ENCODE measurements around the gene SYNDIG1. TPM values are rescaled to one million over a fixed set of nuclear protein-coding genes. Genes with fewer than 3 reads are reported as not detected.

SYNDIG1 gene
- total RNA-seq, 1 experiment from 2014 or later: not detected

DNA sequence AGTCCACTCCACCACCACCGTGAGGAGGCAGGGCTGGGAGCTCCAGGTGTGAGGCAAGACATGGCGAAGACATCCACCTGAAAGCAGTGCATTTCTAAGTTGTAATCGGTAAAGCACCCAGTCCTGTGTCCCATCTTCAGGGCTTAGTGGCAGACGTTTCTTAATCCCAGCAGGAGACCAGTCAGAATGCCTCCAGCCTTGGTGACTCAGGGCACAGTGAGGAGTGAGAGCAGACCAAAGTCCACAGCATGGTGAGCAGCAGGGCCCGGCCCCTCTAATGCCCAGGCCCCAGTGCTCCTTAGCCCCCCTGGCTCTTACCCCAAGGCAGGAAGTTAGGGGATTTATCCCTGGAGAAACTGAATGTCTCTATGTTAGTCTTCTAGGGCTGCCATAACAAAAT lies 183.9 kb downstream of the SYNDIG1 start:
- Mint-ChIP-seq H3K27me3 (ENCODE audit: insufficient read depth, unreplicated experiment) (peaks cover 15% of the 10 kb centered on the region), H3K27ac (ENCODE audit: unreplicated experiment) (no peak overlapping the region), H3K4me3 (ENCODE audit: unreplicated experiment) (no peak overlapping the region), H3K36me3 (ENCODE audit: insufficient read depth, unreplicated experiment) (no peaks in the 10 kb centered on the region), H3K9me3 (ENCODE audit: unreplicated experiment) (no peaks in the 10 kb centered on the region), H3K4me1 (ENCODE audit: low read depth, unreplicated experiment) (no peaks in the 10 kb centered on the region)
- DNase-seq: no peak
- H3K27me3 ChIP-seq (replicated peaks; ENCODE audit: control insufficient read depth, insufficient read depth, low read length): no peaks in the 10 kb centered on the region
- ChIA-PET CTCF (no interaction called here), POLR2A (no interaction called here)
- H3K9me3 ChIP-seq: no peaks in the 10 kb centered on the region
- no peak overlapping the region for H3K4me3 ChIP-seq (ENCODE audit: low read depth, low read length)
- H3K36me3 ChIP-seq (ENCODE audit: control insufficient read depth, insufficient read depth, low read length): no peaks in the 10 kb centered on the region
- H3K4me1 ChIP-seq: no peaks in the 10 kb centered on the region
- BruUV-seq (replicated peaks): no TSS peak
- TF ChIP-seq, protein P1, sequence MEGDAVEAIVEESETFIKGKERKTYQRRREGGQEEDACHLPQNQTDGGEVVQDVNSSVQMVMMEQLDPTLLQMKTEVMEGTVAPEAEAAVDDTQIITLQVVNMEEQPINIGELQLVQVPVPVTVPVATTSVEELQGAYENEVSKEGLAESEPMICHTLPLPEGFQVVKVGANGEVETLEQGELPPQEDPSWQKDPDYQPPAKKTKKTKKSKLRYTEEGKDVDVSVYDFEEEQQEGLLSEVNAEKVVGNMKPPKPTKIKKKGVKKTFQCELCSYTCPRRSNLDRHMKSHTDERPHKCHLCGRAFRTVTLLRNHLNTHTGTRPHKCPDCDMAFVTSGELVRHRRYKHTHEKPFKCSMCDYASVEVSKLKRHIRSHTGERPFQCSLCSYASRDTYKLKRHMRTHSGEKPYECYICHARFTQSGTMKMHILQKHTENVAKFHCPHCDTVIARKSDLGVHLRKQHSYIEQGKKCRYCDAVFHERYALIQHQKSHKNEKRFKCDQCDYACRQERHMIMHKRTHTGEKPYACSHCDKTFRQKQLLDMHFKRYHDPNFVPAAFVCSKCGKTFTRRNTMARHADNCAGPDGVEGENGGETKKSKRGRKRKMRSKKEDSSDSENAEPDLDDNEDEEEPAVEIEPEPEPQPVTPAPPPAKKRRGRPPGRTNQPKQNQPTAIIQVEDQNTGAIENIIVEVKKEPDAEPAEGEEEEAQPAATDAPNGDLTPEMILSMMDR (IDR thresholded peaks at IDR 0.05; ENCODE audit: insufficient read depth in 1 of 2, low read depth in 1 of 2, low read length in 1 of 2, severe bottlenecking in 1 of 2, unreplicated experiment in 1 of 2): no peak
- intact Hi-C loops (cut with micrococcal nuclease; ENCODE audit: unreplicated experiment): no loop called here

DNA sequence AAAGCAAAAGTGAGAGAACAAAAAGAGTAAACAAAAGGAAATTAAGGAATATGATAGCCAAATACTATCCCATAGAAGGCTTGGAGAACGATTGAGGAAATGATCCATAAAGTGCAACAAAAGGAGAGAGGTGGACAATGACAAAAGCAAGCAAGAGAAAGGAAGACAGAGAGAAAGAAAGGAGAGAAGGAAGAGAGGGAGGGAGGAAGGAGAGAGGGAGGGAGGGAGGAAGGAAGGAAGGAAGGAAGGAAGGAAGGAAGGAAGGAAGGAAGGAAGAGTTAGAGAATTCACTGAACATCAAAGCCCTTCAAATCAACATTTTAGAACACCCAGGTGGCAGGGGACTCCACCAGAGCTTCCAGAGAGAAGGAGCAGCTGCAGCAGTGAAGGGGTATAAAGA lies 185.0 kb downstream of the SYNDIG1 start:
- ChIA-PET CTCF (no interaction called here), POLR2A (no interaction called here)
- Mint-ChIP-seq H3K4me1 (ENCODE audit: low read depth, unreplicated experiment) (no peaks in the 10 kb centered on the region), H3K27ac (ENCODE audit: unreplicated experiment) (no peak overlapping the region), H3K9me3 (ENCODE audit: unreplicated experiment) (no peaks in the 10 kb centered on the region), H3K36me3 (ENCODE audit: insufficient read depth, unreplicated experiment) (no peaks in the 10 kb centered on the region), H3K27me3 (ENCODE audit: insufficient read depth, unreplicated experiment) (peaks cover 21% of the 10 kb centered on the region), H3K4me3 (ENCODE audit: unreplicated experiment) (no peak overlapping the region)
- H3K27me3 ChIP-seq (replicated peaks; ENCODE audit: control insufficient read depth, insufficient read depth, low read length): no peaks in the 10 kb centered on the region; the same call in 1 of the 2 replicates
- intact Hi-C loops (cut with micrococcal nuclease; ENCODE audit: unreplicated experiment): no loop called here
- no peak for DNase-seq
- no peaks in the 10 kb centered on the region for H3K4me1 ChIP-seq
- TF ChIP-seq, protein P1 (IDR thresholded peaks at IDR 0.05; ENCODE audit: insufficient read depth in 1 of 2, low read depth in 1 of 2, low read length in 1 of 2, severe bottlenecking in 1 of 2, unreplicated experiment in 1 of 2): no peak
- no peaks in the 10 kb centered on the region for H3K36me3 ChIP-seq (ENCODE audit: control insufficient read depth, insufficient read depth, low read length)
- no peak overlapping the region for H3K4me3 ChIP-seq (ENCODE audit: low read depth, low read length)
- BruUV-seq (replicated peaks): no TSS peak
- no peaks in the 10 kb centered on the region for H3K9me3 ChIP-seq

DNA sequence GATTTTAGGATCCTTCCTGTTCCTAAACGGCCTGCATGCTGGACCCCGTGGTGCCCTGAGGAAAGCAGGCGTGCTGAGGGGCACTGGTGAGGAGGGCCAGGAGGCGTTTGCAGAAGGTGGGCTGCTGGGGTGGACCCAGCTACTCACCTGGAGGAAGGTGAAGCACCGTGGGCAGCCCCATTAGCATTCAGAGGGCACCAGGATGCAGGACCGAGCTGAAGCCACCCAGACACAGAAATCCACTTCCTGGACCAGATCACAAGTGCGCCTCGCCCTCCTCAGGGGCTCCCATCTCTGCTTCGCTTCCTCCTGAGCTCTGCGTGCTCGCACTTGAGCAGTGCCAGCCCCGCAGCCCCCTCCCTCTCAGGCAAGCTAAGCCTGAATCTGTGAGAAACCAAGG lies 187.0 kb downstream of the SYNDIG1 start:
- Mint-ChIP-seq H3K4me3 (ENCODE audit: unreplicated experiment) (no peak overlapping the region), H3K27me3 (ENCODE audit: insufficient read depth, unreplicated experiment) (peaks cover 20% of the 10 kb centered on the region), H3K36me3 (ENCODE audit: insufficient read depth, unreplicated experiment) (no peaks in the 10 kb centered on the region), H3K4me1 (ENCODE audit: low read depth, unreplicated experiment) (no peaks in the 10 kb centered on the region), H3K27ac (ENCODE audit: unreplicated experiment) (no peak overlapping the region), H3K9me3 (ENCODE audit: unreplicated experiment) (no peaks in the 10 kb centered on the region)
- ChIA-PET CTCF (no interaction called here), POLR2A (interaction anchor here (0.6 kb wide), 1 partner anchor 39 kb away, joined by 4 read pairs; no protein-coding TSS in a partner anchor)
- BruUV-seq (replicated peaks): no TSS peak
- Histone ChIP-seq H3K36me3 (ENCODE audit: control insufficient read depth, insufficient read depth, low read length) (no peaks in the 10 kb centered on the region), H3K9me3 (no peaks in the 10 kb centered on the region), H3K4me1 (no peaks in the 10 kb centered on the region), H3K4me3 (ENCODE audit: low read depth, low read length) (no peak overlapping the region), H3K27me3 (replicated peaks; ENCODE audit: control insufficient read depth, insufficient read depth, low read length) (no peaks in the 10 kb centered on the region; the same call in 1 of the 2 replicates)
- TF ChIP-seq, protein P1 (IDR thresholded peaks at IDR 0.05; ENCODE audit: insufficient read depth in 1 of 2, low read depth in 1 of 2, low read length in 1 of 2, severe bottlenecking in 1 of 2, unreplicated experiment in 1 of 2): no peak
- DNase-seq: no peak
- intact Hi-C loops (cut with micrococcal nuclease; ENCODE audit: unreplicated experiment): no loop called here
